ENCODE results near the gene OTUD3. TPM values are rescaled to one million over a fixed set of nuclear protein-coding genes. Genes with fewer than 3 reads are reported as not detected.

Gene OTUD3
- polyA plus RNA-seq, 1 of the 3 experiments (the other 2 are of a cell fraction) = 2.6 TPM

- H3K9me3 ChIP-seq = no peaks in the 10 kb centered on the region
- H3K4me3 ChIP-seq (ENCODE audit: low read depth in 2 of 2, low read length in 1 of 2) = no peak overlapping the region
- H3K4me2 ChIP-seq = no peak overlapping the region
- DNase-seq = no peak
- no peaks in the 10 kb centered on the region for H3K36me3 ChIP-seq (replicated peaks in 1 of 2; ENCODE audit: control insufficient read depth in 1 of 2, insufficient read depth in 2 of 2, low read length in 1 of 2)
- TF ChIP-seq POLR2AphosphoS5 (IDR thresholded peaks at IDR 0.05; ENCODE audit: low read depth, low read length) (no peak), RAD21 (IDR thresholded peaks at IDR 0.05; ENCODE audit: low read length) (no peak), ZBTB33 (IDR thresholded peaks at IDR 0.05; ENCODE audit: borderline replicate concordance, low read depth) (no peak), PBX3 (IDR thresholded peaks at IDR 0.05) (no peak), USF2 (IDR thresholded peaks at IDR 0.05; ENCODE audit: borderline replicate concordance, low read depth, low read length) (no peak), USF1 (IDR thresholded peaks at IDR 0.05; ENCODE audit: borderline replicate concordance, low read depth) (no peak), ELF1 (IDR thresholded peaks at IDR 0.05) (no peak), MXI1 (IDR thresholded peaks at IDR 0.05; ENCODE audit: low read depth, low read length) (no peak), TAF1 (IDR thresholded peaks at IDR 0.05; ENCODE audit: borderline replicate concordance, low read depth, low read length) (no peak), NRF1 (IDR thresholded peaks at IDR 0.05; ENCODE audit: low read depth, low read length) (no peak), JUND (IDR thresholded peaks at IDR 0.05) (no peak), FOXM1 (IDR thresholded peaks at IDR 0.05; ENCODE audit: low read depth) (no peak), CTCF (IDR thresholded peaks at IDR 0.05) (no peak), EZH2phosphoT487 (IDR thresholded peaks at IDR 0.05; ENCODE audit: borderline replicate concordance, low read depth) (no peak), MEF2A (IDR thresholded peaks at IDR 0.05; ENCODE audit: borderline replicate concordance, low read depth) (no peak), FOSL2 (IDR thresholded peaks at IDR 0.05; ENCODE audit: borderline replicate concordance, low read depth) (no peak)
- H3F3A ChIP-seq (replicated peaks; ENCODE audit: insufficient read depth) = no peaks in the 10 kb centered on the region
- 61% methylated on average over 13 of the region's 13 CpGs for WGBS (ENCODE audit: low lambda C conversion rate)
- no peaks in the 10 kb centered on the region for H3K79me2 ChIP-seq (ENCODE audit: insufficient read depth)
- POLR2A ChIA-PET = no interaction called here
- H3K27me3 ChIP-seq (ENCODE audit: insufficient read depth) = no peaks in the 10 kb centered on the region
- no peaks in the 10 kb centered on the region for H4K20me1 ChIP-seq (ENCODE audit: insufficient read depth)
- no peak overlapping the region for H3K27ac ChIP-seq (ENCODE audit: low read depth in 2 of 2, low read length in 1 of 2)
- H3K9me2 ChIP-seq = no peaks in the 10 kb centered on the region
- peaks cover 0 to 1% of the 10 kb centered on the region in 2 experiments; a peak in 1 of 4 replicates for H3K4me1 ChIP-seq (ENCODE audit: control insufficient read depth in 1 of 2, insufficient read depth in 2 of 2, low read depth in 1 of 2, low read length in 1 of 2)
- no peak overlapping the region for H3K9ac ChIP-seq
- no peak overlapping the region for H2AFZ ChIP-seq (ENCODE audit: low read depth)
- CTCF ChIA-PET = no interaction called here
Measured at GRCh38 chr1:19923953-19924346, 41.8 kb downstream of the OTUD3 start.

Data from SK-N-SH (cell line).